ENCODE results near the gene PERCC1.

PERCC1 gene

GRCh38 chr16:1442697-1443096, 11.8 kb downstream of the PERCC1 start:
- WGBS, 2 experiments = 91 to 92% methylated on average over 24 of the region's 24 CpGs

GRCh38 chr16:1443403-1443973, 12.6 kb downstream of the PERCC1 start:
- Histone ChIP-seq H3K4me3 (ENCODE audit: insufficient read depth, low read depth, low read length) (no peak overlapping the region), H3K9me3 (ENCODE audit: control insufficient read depth, low read length) (no peaks in the 10 kb centered on the region), H3K36me3 (ENCODE audit: control insufficient read depth, insufficient read depth, low read length) (no peaks in the 10 kb centered on the region), H3K27ac (ENCODE audit: insufficient read depth, low read depth, low read length, poor library complexity, severe bottlenecking) (peak overlapping the region; percentile 8), H3K4me1 (ENCODE audit: control insufficient read depth, insufficient read depth, low read length) (no peaks in the 10 kb centered on the region), H3K27me3 (ENCODE audit: control insufficient read depth, insufficient read depth, low read length, poor library complexity, severe bottlenecking) (no peaks in the 10 kb centered on the region)
- 88% methylated on average over 38 of the region's 38 CpGs for WGBS, 2 experiments

More at GRCh38 chr16:1442697-1443096, 11.8 kb downstream of the PERCC1 start:
- no peaks in the 10 kb centered on the region for H3K9me3 ChIP-seq (ENCODE audit: control insufficient read depth, low read length)
- H3K4me1 ChIP-seq (ENCODE audit: control insufficient read depth, insufficient read depth, low read length) = no peaks in the 10 kb centered on the region
- H3K4me3 ChIP-seq (ENCODE audit: insufficient read depth, low read depth, low read length) = no peak overlapping the region
- H3K36me3 ChIP-seq (ENCODE audit: control insufficient read depth, insufficient read depth, low read length) = no peaks in the 10 kb centered on the region
- no peaks in the 10 kb centered on the region for H3K27me3 ChIP-seq (ENCODE audit: control insufficient read depth, insufficient read depth, low read length, poor library complexity, severe bottlenecking)
- H3K27ac ChIP-seq (ENCODE audit: insufficient read depth, low read depth, low read length, poor library complexity, severe bottlenecking) = no peak overlapping the region

DNA sequence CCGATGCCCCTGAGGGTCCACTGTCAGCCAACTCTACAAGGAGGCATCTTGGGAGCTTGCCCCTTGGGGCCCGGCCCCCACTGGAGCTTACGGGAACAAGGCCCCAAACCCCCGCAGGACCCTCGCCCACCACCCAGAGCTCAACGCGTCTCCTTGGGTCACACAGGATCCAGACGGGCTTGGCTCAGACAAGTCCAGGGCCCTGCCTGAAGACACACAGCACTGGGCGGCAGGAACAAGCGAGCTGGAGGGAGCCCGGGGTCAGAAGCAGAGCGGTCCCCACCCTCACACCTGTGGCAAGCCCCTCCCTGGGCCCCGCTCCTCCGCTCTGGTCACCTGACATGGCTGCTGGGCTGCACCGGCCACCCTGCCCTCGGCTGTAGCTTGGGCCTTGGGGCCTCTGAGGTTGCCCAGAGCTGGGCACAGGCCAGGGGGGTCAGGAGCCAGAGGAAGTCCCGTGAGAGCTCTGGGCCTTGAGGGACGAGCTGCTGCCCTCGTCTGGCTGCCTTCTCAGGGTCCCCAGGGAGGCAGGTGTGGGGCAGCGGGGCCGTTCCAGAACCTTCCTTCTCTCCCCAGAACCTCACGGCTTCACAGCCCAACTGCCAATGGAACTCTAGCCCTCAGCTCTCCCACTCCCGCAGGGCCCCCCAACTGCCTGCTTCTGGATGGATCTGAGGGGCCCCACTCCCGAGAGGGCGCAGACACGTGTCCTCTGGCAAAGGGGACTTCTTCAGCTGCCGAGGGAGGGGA, 13.3 kb downstream of the PERCC1 start, which contains the start of gene CCDC154:
CCDC154 (minus strand) TSS at position 577 of the 750 bp plus-strand sequence; CDS start at position 343, 234 bp downstream.
- Histone ChIP-seq H3K36me3 (ENCODE audit: control insufficient read depth, insufficient read depth, low read length) (no peaks in the 10 kb centered on the region), H3K4me3 (ENCODE audit: insufficient read depth, low read depth, low read length) (no peak within 1 kb of the TSS), H3K4me1 (ENCODE audit: control insufficient read depth, insufficient read depth, low read length) (no peaks in the 10 kb centered on the region), H3K27me3 (ENCODE audit: control insufficient read depth, insufficient read depth, low read length, poor library complexity, severe bottlenecking) (no peaks in the 10 kb centered on the region), H3K27ac (ENCODE audit: insufficient read depth, low read depth, low read length, poor library complexity, severe bottlenecking) (peak within 1 kb of the TSS; percentile 8), H3K9me3 (ENCODE audit: control insufficient read depth, low read length) (no peaks in the 10 kb centered on the region)
- WGBS, 2 experiments = 91% methylated on average over 27 of the region's 27 CpGs

- Histone ChIP-seq H3K27me3 (ENCODE audit: control insufficient read depth, insufficient read depth, low read length, poor library complexity, severe bottlenecking) (no peaks in the 10 kb centered on the region), H3K4me3 (ENCODE audit: insufficient read depth, low read depth, low read length) (no peak overlapping the region), H3K27ac (ENCODE audit: insufficient read depth, low read depth, low read length, poor library complexity, severe bottlenecking) (no peak overlapping the region), H3K4me1 (ENCODE audit: control insufficient read depth, insufficient read depth, low read length) (no peaks in the 10 kb centered on the region), H3K9me3 (ENCODE audit: control insufficient read depth, low read length) (no peaks in the 10 kb centered on the region), H3K36me3 (ENCODE audit: control insufficient read depth, insufficient read depth, low read length) (peaks cover 3% of the 10 kb centered on the region)
- WGBS, 2 experiments = 94% methylated on average over 48 of the region's 48 CpGs
Observed at GRCh38 chr16:1444730-1445517, 14.0 kb downstream of the PERCC1 start.

- Histone ChIP-seq H3K36me3 (ENCODE audit: control insufficient read depth, insufficient read depth, low read length) (peaks cover 3% of the 10 kb centered on the region), H3K27ac (ENCODE audit: insufficient read depth, low read depth, low read length, poor library complexity, severe bottlenecking) (no peak overlapping the region), H3K27me3 (ENCODE audit: control insufficient read depth, insufficient read depth, low read length, poor library complexity, severe bottlenecking) (no peaks in the 10 kb centered on the region), H3K4me3 (ENCODE audit: insufficient read depth, low read depth, low read length) (no peak overlapping the region), H3K4me1 (ENCODE audit: control insufficient read depth, insufficient read depth, low read length) (no peaks in the 10 kb centered on the region), H3K9me3 (ENCODE audit: control insufficient read depth, low read length) (no peaks in the 10 kb centered on the region)
- 94% methylated on average over 25 of the region's 25 CpGs for WGBS, 2 experiments
Observed at GRCh38 chr16:1445518-1446203, 14.8 kb downstream of the PERCC1 start.

GRCh38 chr16:1446296-1447080, 15.6 kb downstream of the PERCC1 start:
- Histone ChIP-seq H3K27ac (ENCODE audit: insufficient read depth, low read depth, low read length, poor library complexity, severe bottlenecking) (no peak overlapping the region), H3K4me3 (ENCODE audit: insufficient read depth, low read depth, low read length) (no peak overlapping the region), H3K27me3 (ENCODE audit: control insufficient read depth, insufficient read depth, low read length, poor library complexity, severe bottlenecking) (no peaks in the 10 kb centered on the region), H3K36me3 (ENCODE audit: control insufficient read depth, insufficient read depth, low read length) (peaks cover 8% of the 10 kb centered on the region), H3K9me3 (ENCODE audit: control insufficient read depth, low read length) (no peaks in the 10 kb centered on the region), H3K4me1 (ENCODE audit: control insufficient read depth, insufficient read depth, low read length) (no peaks in the 10 kb centered on the region)
- 95 to 97% methylated on average over 41 of the region's 41 CpGs for WGBS, 2 experiments

DNA sequence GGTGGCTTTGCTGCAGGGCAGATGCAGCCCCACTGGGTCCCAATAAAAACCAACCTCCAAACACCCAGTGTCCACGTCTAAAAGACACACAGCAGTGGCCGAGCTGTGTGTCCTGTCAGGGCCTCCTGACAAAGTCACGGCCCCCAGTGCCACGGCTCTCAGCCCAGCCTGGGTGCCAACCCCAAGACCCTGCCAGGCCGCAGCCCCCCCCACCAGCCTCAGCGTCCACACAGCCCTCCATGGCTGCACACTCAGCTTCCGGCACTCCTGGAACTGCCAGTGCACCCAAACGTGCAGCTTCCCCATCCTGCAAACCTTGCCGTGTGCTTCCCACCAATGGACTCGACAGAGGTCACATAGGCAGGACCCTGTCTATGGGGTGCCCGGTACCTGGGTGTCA, 17.1 kb downstream of the PERCC1 start:
- H3K36me3 ChIP-seq (ENCODE audit: control insufficient read depth, insufficient read depth, low read length) = peaks cover 10% of the 10 kb centered on the region
- no peaks in the 10 kb centered on the region for H3K9me3 ChIP-seq (ENCODE audit: control insufficient read depth, low read length)
- no peaks in the 10 kb centered on the region for H3K27me3 ChIP-seq (ENCODE audit: control insufficient read depth, insufficient read depth, low read length, poor library complexity, severe bottlenecking)
- H3K4me3 ChIP-seq (ENCODE audit: insufficient read depth, low read depth, low read length) = no peak overlapping the region
- no peak overlapping the region for H3K27ac ChIP-seq (ENCODE audit: insufficient read depth, low read depth, low read length, poor library complexity, severe bottlenecking)
- H3K4me1 ChIP-seq (ENCODE audit: control insufficient read depth, insufficient read depth, low read length) = no peaks in the 10 kb centered on the region
- WGBS, 2 experiments = 93 to 96% methylated on average over 11 of the region's 11 CpGs

DNA sequence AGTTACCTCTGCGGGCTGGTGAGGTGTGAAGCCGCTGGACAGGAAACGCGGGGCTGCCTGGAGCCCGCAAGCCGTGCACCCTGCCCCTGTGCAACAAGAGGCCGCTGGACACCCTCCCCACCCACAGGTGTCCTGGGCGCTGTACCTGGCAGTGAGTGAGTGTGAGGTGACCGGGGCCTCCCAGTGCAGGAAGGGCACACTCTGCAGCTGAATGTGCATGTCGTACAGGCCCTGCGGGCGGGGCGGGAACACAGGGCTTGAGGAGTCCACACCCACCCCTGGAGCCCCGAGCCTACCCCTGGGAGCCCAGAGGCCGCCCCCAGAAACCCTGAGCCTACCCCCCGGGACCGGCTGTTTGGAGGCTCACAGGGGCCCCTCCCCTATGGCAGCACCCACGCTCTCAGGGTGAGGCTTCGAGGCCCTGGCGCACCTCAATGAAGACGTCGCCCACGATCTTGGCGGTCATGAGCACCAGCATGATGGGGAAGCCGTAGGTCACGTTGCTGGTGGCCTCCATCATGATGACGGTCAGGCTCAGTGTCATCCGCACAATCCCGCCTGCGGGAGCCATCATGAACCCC, 17.7 kb downstream of the PERCC1 start:
- no peak overlapping the region for H3K27ac ChIP-seq (ENCODE audit: insufficient read depth, low read depth, low read length, poor library complexity, severe bottlenecking)
- H3K9me3 ChIP-seq (ENCODE audit: control insufficient read depth, low read length) = no peaks in the 10 kb centered on the region
- no peak overlapping the region for H3K4me3 ChIP-seq (ENCODE audit: insufficient read depth, low read depth, low read length)
- H3K36me3 ChIP-seq (ENCODE audit: control insufficient read depth, insufficient read depth, low read length) = peaks cover 10% of the 10 kb centered on the region
- no peaks in the 10 kb centered on the region for H3K27me3 ChIP-seq (ENCODE audit: control insufficient read depth, insufficient read depth, low read length, poor library complexity, severe bottlenecking)
- 92 to 93% methylated on average over 30 of the region's 30 CpGs for WGBS, 2 experiments
- no peaks in the 10 kb centered on the region for H3K4me1 ChIP-seq (ENCODE audit: control insufficient read depth, insufficient read depth, low read length)

DNA sequence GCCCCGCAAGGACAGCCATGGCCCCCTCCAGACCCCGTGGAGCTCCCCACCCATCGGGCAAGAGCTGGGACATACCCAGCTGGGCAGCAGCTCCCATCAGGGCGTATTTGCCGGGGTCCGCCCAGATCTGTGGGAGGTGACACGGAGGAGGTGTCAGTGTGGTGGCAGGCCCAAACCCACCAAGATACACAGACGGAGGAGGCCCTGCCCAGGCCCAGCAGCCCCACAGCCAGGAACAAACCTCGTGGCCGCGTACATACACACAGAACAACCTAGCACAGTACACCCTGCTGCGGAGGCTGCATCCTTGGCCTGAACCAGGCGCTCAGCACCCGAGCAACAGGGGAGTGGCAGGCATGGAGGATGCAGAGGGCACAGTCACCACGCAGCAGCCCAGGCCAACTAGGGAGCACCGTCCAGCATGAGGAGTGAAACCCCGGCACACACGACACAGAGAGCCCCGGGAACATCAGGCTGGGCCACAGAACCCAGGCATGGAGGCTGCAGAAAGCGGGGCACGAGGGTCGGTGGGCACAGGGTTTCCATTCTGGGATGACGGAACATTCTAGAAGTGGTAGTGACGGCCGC, 18.4 kb downstream of the PERCC1 start:
- Histone ChIP-seq H3K27me3 (ENCODE audit: control insufficient read depth, insufficient read depth, low read length, poor library complexity, severe bottlenecking) (no peaks in the 10 kb centered on the region), H3K4me3 (ENCODE audit: insufficient read depth, low read depth, low read length) (no peak overlapping the region), H3K36me3 (ENCODE audit: control insufficient read depth, insufficient read depth, low read length) (peaks cover 10% of the 10 kb centered on the region), H3K4me1 (ENCODE audit: control insufficient read depth, insufficient read depth, low read length) (no peaks in the 10 kb centered on the region), H3K27ac (ENCODE audit: insufficient read depth, low read depth, low read length, poor library complexity, severe bottlenecking) (no peak overlapping the region), H3K9me3 (ENCODE audit: control insufficient read depth, low read length) (no peaks in the 10 kb centered on the region)
- 95% methylated on average over 25 of the region's 25 CpGs for WGBS, 2 experiments

Measured in ectodermal cell (in vitro differentiated cells).